GM19023 (cell line): Measurements from ENCODE around the gene PTPRM.

Experiments used
- ATAC-seq: cut with Tn5 transposase; IDR thresholded peaks from one replicate; pipeline ENCODE4 v1.9.1; 2021; ENCODE audit warnings: mild to moderate bottlenecking, moderate library complexity; ENCODE audit not compliant: unreplicated experiment

PTPRM gene

DNA sequence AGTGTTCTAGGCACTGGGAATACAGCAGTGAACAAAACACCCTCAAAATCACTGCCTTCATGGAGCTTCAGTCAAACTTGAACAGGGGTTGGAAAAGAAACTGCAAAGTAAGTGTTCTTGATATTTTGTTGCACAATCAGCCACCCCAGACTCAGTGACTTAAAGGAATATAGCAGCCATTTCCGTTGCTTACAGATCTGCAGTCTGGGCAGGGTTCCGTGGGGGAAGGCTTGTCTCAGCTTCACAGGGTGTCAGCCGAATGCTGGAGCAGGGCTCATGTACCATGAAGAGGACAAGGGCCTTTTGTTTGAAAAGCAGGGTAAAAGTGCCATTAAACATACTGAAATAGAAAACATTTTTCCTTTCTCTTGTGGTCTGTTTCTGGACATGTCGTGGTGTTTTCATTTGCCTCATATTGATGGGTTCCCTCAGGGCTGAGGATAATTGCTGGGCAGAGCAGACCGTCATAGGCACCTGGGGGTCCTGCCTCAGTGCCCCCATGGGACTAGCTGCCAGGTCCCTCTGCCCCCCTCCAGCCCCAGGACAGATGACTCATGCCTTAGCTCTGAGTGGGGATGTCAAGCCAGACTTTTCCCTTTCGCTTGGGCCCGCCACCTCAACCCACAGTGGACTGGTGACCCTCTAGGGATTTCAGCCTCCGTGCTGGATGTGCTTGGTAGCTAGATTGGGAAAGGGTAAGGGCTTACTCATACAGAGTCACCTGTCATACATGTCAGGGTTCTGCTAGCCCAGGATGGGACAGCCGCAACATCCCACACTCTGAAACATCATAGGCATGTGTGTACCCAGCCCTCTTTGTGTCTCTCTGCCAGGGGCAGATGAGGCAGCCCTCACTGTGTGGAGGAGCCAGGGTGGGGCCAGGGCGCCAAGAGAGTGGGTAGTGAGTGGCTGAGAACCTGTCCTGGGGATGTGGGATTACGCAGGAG, 96.5 kb downstream of the PTPRM start:
- no peak for ATAC-seq

- no peak for ATAC-seq
Observed at GRCh38 chr18:7666195-7666776, 99.2 kb downstream of the PTPRM start.

- no peak for ATAC-seq
Observed at GRCh38 chr18:7668392-7668791, 101.3 kb downstream of the PTPRM start.

DNA sequence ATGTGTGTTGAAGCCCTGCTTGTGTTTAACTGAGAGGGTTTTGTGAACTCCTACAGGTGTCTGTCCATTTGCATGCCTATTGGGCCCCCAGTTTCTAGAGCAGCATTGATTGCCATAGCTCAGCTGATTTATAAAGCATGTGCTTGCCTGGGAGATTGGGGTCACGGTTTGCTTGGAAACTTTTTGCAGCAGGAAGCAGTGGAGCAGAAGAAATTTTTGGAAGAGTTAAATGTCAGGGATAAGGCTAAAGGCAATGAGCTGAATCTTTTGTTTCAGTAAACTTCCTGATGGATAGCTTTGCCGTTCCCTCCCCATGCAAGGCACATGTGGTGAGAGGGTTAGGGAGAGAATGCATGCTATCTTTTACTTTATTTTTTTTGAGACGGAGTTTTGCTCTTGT, 102.2 kb downstream of the PTPRM start:
- ATAC-seq, result no peak

DNA sequence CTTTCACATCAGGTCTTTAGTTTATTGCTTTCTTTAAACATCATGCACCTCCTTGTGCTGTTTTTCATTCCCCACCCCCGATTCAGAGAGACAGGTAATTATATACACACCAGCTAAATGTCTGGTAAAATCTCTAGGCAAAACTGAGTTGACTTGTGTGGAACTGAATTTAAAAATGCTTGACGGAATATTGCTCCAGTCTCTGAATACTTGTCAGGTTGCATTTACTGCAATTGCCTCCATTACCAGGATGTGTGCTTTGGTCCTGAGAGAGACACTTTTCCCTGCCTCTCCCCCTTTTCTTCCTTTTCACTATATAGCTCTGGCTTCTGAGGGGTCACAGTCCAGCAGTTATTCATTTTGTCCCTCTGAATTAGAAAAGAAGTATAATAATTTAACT, 104.0 kb downstream of the PTPRM start:
- ATAC-seq, result no peak

GRCh38 chr18:7676253-7676873, 109.2 kb downstream of the PTPRM start:
- ATAC-seq, result no peak

- ATAC-seq, result no peak
Observed at GRCh38 chr18:7677001-7677400, 109.9 kb downstream of the PTPRM start.

DNA sequence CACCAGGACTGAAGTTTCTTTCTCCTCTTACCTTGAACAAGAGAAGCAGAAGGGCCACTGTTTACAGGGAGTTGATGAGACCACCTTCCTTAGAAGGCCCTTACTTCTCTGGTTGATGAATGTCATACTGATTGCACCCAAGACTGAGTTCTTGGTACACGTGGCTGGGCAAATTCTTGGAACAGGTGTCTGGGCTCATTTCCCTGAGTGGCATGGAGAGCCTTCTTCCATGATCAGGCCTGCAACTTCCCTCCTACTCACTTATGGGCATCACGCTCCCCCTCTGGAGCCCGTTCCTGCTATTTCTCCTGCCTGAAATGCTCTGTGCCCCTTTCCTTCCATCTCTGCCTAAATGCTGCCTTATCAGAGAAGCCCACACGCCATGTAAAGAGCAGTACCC, 110.3 kb downstream of the PTPRM start:
- ATAC-seq, result no peak

DNA sequence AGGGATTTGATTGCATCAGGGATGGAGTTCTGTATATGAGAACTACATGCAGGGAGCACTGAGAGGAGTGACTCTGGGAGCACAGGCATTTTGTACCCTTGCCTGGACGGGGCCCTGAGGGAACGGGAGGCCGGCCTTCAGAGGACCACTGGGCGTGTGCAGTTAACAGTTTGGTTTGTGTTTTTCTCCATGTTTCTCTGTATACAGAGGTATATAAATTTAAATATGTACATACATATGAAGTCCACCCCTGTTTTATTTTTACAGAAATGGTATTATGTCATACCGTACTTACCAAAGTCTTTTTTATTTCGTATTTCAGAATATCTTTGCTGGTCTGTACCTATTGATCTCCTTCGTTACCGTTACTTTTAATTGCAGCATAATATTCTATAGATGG, 111.3 kb downstream of the PTPRM start:
- no peak for ATAC-seq

- ATAC-seq, result no peak
Observed at GRCh38 chr18:7678801-7679200, 111.7 kb downstream of the PTPRM start.

GRCh38 chr18:7681298-7681697, 114.2 kb downstream of the PTPRM start:
- ATAC-seq, result no peak

DNA sequence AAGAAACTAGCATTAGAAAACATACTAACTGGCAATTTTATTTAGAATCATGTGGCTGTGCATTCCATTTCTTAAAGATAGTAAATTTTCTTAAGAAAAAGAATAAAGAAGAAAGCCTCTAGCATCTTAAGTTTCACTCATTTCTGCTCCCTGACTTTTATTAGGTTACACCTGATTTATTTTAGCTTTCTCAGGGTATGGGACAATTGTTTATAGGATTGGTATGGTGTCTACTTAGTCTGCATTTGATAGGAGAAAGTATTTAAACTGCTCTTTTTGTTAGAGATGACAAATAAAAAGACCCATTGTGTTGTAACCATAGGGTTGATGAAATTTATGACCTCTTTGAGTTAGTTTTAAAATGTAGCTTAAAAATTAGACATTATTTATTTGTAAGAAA, 115.2 kb downstream of the PTPRM start:
- no peak for ATAC-seq

GRCh38 chr18:7683753-7684152, 116.6 kb downstream of the PTPRM start:
- no peak for ATAC-seq

GRCh38 chr18:7684357-7684756, 117.2 kb downstream of the PTPRM start:
- ATAC-seq, result no peak

DNA sequence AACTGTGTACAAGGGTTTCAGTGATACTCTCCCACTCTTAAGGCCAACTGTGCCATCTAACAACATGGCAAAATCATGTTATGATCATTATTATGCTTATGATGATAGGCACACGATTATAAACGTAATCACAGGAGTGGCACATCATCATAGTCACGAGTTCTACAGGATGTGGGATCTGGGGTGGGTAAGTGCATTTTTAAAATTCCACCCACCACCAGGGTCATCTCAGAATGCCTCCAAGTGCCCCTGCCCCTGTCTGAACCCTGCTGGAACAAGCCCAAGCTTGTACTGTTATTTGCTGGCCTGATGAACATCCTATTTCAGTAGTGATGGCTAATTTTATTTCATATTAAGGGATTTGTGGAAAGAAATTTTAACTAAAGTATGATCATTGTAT, 117.8 kb downstream of the PTPRM start:
- ATAC-seq, result no peak

DNA sequence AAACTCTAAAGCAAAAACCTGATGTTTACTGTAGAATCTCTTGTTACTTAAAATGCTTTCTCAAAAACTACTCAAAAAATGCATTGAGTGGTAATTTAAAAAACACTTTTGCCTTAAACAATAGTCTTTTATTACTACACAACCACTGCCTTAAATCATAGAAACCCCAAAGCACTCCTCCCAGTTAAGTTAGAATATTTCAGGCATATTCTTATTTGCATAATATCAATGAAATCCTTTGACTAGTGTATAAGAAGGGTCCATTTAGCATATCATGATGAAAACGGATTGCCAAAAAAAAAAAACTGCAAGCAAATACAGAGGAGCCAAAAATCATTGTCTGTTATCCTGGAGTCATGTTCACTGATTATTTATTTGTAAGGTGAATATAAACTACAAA, 119.2 kb downstream of the PTPRM start:
- no peak for ATAC-seq

DNA sequence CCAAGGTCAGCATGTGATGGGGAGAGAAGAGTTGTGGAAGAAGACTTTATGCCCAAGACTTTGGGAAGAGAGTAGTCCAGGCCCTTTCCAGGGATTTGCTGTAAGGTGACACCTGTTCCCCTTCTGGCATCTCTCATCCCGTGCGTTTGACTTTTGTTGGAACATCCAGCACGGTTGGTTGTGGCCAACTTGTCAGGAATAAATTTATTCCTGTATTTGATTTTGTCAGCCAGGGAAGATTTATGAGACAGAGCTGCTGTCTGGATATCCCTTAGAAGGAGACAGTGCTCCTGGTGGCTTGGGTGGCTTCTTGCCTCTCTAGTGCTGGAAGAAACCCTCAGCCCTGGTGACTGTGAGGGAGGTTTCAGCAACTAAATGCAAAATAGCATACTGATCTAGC, 121.5 kb downstream of the PTPRM start:
- no peak for ATAC-seq

DNA sequence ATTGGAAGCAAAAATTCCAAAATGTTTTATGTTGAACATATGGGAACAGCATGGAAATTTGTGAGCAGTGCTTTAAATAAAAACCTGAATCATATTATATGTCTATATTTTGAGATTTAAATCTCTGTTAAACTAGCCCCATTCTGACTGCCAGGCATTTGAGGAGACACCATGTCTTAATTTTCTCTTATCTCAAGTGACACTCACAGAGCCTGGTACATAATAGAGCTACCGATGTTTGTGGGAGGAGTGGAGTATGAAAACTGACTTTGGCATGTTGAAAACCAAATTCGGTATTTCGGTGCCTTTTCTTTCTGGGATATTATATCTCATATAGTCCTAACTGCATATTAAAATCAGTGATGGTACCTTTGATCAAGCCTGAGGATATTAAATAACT, 124.1 kb downstream of the PTPRM start:
- ATAC-seq, result no peak

DNA sequence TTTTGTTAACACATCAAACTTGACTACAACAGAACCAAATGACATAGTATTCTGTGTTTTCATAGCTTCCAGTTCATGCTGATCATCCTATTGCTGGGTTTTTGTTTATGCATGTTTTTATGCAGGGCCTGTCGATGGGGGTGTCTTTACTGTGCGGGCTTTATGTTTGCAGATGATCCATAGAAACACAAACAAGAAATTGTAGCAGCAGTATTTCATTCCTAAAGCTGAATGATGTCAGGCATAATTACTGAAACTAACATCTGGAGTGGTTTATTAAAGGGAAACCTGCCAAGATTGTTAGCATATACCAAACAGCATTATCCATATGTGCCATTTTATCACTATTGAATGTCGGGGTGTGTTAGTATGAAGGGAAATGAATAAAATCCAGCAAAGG, 129.7 kb downstream of the PTPRM start:
- no peak for ATAC-seq

GRCh38 chr18:7697306-7697705, 130.2 kb downstream of the PTPRM start:
- ATAC-seq, result no peak

- ATAC-seq, result peak; percentile 78
Observed at GRCh38 chr18:7711495-7711894, 144.4 kb downstream of the PTPRM start.

DNA sequence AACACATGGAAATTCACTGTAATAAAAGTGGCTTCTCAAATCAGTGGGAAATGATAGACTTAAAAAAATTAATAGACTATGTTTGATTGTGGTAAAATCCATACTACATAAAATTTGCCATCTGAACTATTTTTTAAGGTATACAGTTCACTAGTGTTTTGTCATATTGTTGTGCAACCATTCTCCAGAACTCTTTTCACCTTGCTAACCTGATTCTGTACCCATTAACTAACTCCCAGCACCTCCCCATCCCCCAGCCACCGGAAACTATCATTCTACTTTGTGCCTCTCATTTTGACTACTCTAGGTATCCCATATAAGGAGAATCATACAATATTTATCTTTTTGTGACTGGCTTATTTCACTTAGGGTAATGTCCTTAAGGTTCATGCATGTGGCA, 153.3 kb downstream of the PTPRM start:
- no peak for ATAC-seq
